ENCODE data around the gene FAM222A.

Gene FAM222A

GRCh38 chr12:109725321-109726105 is 11.9 kb downstream of the FAM222A start:
- H3K27me3 ChIP-seq (replicated peaks; ENCODE audit: insufficient read depth, low read length), result no peaks in the 10 kb centered on the region
- H3K4me2 ChIP-seq (ENCODE audit: low read depth, low read length), result no peak overlapping the region
- no peaks in the 10 kb centered on the region for H4K20me1 ChIP-seq (ENCODE audit: insufficient read depth, low read length)
- H3K79me2 ChIP-seq (ENCODE audit: low read length), result no peaks in the 10 kb centered on the region
- no peaks in the 10 kb centered on the region for H3F3A ChIP-seq (ENCODE audit: insufficient read depth, low read length)
- H3K9ac ChIP-seq (ENCODE audit: low read length), result no peak overlapping the region
- H2AFZ ChIP-seq (ENCODE audit: low read length), result no peak overlapping the region
- no peaks in the 10 kb centered on the region for H3K36me3 ChIP-seq (replicated peaks; ENCODE audit: insufficient read depth, low read length)
- H3K4me3 ChIP-seq (ENCODE audit: low read length), result no peak overlapping the region
- TF ChIP-seq CTCF (IDR thresholded peaks at IDR 0.05; ENCODE audit: low read length) (no peak), EZH2phosphoT487 (IDR thresholded peaks at IDR 0.05; ENCODE audit: low read length) (no peak), EZH2 (optimal IDR thresholded peaks at IDR 0.05; ENCODE audit: low read depth, low read length) (no peak)
- no peak for DNase-seq
- no peaks in the 10 kb centered on the region for H3K9me2 ChIP-seq (replicated peaks; ENCODE audit: insufficient read depth, low read length)
- no peak overlapping the region for H3K27ac ChIP-seq (ENCODE audit: low read length)
- H3K4me1 ChIP-seq (ENCODE audit: low read length), result no peaks in the 10 kb centered on the region
- H3K9me3 ChIP-seq (replicated peaks; ENCODE audit: insufficient read depth, low read length), result no peaks in the 10 kb centered on the region

- Histone ChIP-seq H3K27ac (ENCODE audit: low read length) (no peak overlapping the region), H3K36me3 (replicated peaks; ENCODE audit: insufficient read depth, low read length) (no peaks in the 10 kb centered on the region), H3K4me1 (ENCODE audit: low read length) (no peaks in the 10 kb centered on the region), H3K4me3 (ENCODE audit: low read length) (no peak overlapping the region), H3F3A (ENCODE audit: insufficient read depth, low read length) (no peaks in the 10 kb centered on the region), H3K9me3 (replicated peaks; ENCODE audit: insufficient read depth, low read length) (no peaks in the 10 kb centered on the region), H3K9ac (ENCODE audit: low read length) (no peak overlapping the region), H3K9me2 (replicated peaks; ENCODE audit: insufficient read depth, low read length) (no peaks in the 10 kb centered on the region), H4K20me1 (ENCODE audit: insufficient read depth, low read length) (no peaks in the 10 kb centered on the region), H3K4me2 (ENCODE audit: low read depth, low read length) (no peak overlapping the region), H3K79me2 (ENCODE audit: low read length) (no peaks in the 10 kb centered on the region), H3K27me3 (replicated peaks; ENCODE audit: insufficient read depth, low read length) (no peaks in the 10 kb centered on the region), H2AFZ (ENCODE audit: low read length) (no peak overlapping the region)
- TF ChIP-seq EZH2phosphoT487 (IDR thresholded peaks at IDR 0.05; ENCODE audit: low read length) (no peak), CTCF (IDR thresholded peaks at IDR 0.05; ENCODE audit: low read length) (no peak), EZH2 (optimal IDR thresholded peaks at IDR 0.05; ENCODE audit: low read depth, low read length) (no peak)
- no peak for DNase-seq
Observed at GRCh38 chr12:109726106-109726497, 12.5 kb downstream of the FAM222A start.

GRCh38 chr12:109726511-109727038 is 12.9 kb downstream of the FAM222A start:
- H3K4me1 ChIP-seq (ENCODE audit: low read length), result no peaks in the 10 kb centered on the region
- H4K20me1 ChIP-seq (ENCODE audit: insufficient read depth, low read length), result no peaks in the 10 kb centered on the region
- H3K27ac ChIP-seq (ENCODE audit: low read length), result no peak overlapping the region
- DNase-seq, result no peak
- no peaks in the 10 kb centered on the region for H3K36me3 ChIP-seq (replicated peaks; ENCODE audit: insufficient read depth, low read length)
- H3K27me3 ChIP-seq (replicated peaks; ENCODE audit: insufficient read depth, low read length), result no peaks in the 10 kb centered on the region
- H3K9ac ChIP-seq (ENCODE audit: low read length), result no peak overlapping the region
- no peak overlapping the region for H3K4me2 ChIP-seq (ENCODE audit: low read depth, low read length)
- H3K4me3 ChIP-seq (ENCODE audit: low read length), result no peak overlapping the region
- H3F3A ChIP-seq (ENCODE audit: insufficient read depth, low read length), result no peaks in the 10 kb centered on the region
- TF ChIP-seq CTCF (IDR thresholded peaks at IDR 0.05; ENCODE audit: low read length) (no peak), EZH2 (optimal IDR thresholded peaks at IDR 0.05; ENCODE audit: low read depth, low read length) (no peak), EZH2phosphoT487 (IDR thresholded peaks at IDR 0.05; ENCODE audit: low read length) (no peak)
- H3K9me3 ChIP-seq (replicated peaks; ENCODE audit: insufficient read depth, low read length), result no peaks in the 10 kb centered on the region
- H3K9me2 ChIP-seq (replicated peaks; ENCODE audit: insufficient read depth, low read length), result no peaks in the 10 kb centered on the region
- no peaks in the 10 kb centered on the region for H3K79me2 ChIP-seq (ENCODE audit: low read length)
- no peak overlapping the region for H2AFZ ChIP-seq (ENCODE audit: low read length)

Measured in MM.1S (cell line).